Lower lobe of right lung (tissue), 1 donor: Measurements from ENCODE around the gene TTF2. TPM values are rescaled to one million over a fixed set of nuclear protein-coding genes. Genes with fewer than 3 reads are reported as not detected.

ENCODE experiments used
- microRNA-seq: library from miRNA; unstranded; fragments of <30 nt; microRNA quantifications from one replicate; pipeline ENCODE4 v1.2.0, GENCODE V29; 2020; ENCODE audit warnings: borderline number of aligned reads
- total RNA-seq: library from RNA; stranded (reverse); fragmentation: NEBNext Ultra II Directional; extraction: Animal tissue kit (Norgen Biotek cat#: 25700); gene quantifications from one replicate; pipeline ENCODE4 v1.2.1, GENCODE V29; 2021
- donor health status: DM: no; HTN: yes; CAD: no; lungs with severe emphysema.

The TTF2 gene
- total RNA-seq, 1 donor from 2014 or later = 18.0 TPM

Small RNAs within 50 kb of the gene (microRNA-seq; reads per million reads assigned to microRNA genes)
- 4.5 reads per million for gene MIR942

Other genes starting within 250 kb of the TTF2 start
- 31.1 TPM for gene PTGFRN, start 150.4 kb upstream of the TTF2 start, total RNA-seq
- 105 TPM for gene CD101, start 58.6 kb upstream of the TTF2 start, total RNA-seq
- gene TRIM45, start 61.4 kb downstream of the TTF2 start, total RNA-seq = 2.1 TPM
- 0.77 TPM for gene VTCN1, start 150.6 kb downstream of the TTF2 start, total RNA-seq